K562 (cell line): Measurements from ENCODE around the gene GHRH. TPM values are rescaled to one million over a fixed set of nuclear protein-coding genes. Genes with fewer than 3 reads are reported as not detected.

Experiments
- ATAC-seq: fragments of 200-7000 bp; cut with Tn5 transposase; 3 replicates; pipeline ENCODE4 v1.9.1; 2020; ENCODE audit warnings: moderate library complexity
- BruUV-seq: library from RNA; stranded (reverse); fragments of 400-500 nt; replicated peaks from 2 replicates; lab custom pipeline; 2021; lab: Mats Ljungman, UMichigan
- CTCF ChIA-PET: fragments of 300-600 bp; formaldehyde crosslinking; extraction: SDS; loops from one replicate; lab custom pipeline; 2021; ENCODE audit warnings: low intra/inter-chr PET ratio; lab: Yijun Ruan, JAX
- POLR2A ChIA-PET: fragments of 300-600, 350-650 bp; sonication (Branson Sonifier 250); formaldehyde crosslinking; extraction: SDS; loops from one replicate; lab custom pipeline; 2021; ENCODE audit warnings: antibody characterized with exemption, inconsistent platforms; lab: Yijun Ruan, JAX
- DNase-seq, 4 experiments: peaks; one replicate each; pipeline versions ENCODE4 v3.0.0 to v3.0.0-alpha.2; 2011 to 2018; ENCODE audit warnings: low spot score in 3 of 4, mixed read lengths in 3 of 4; ENCODE audit errors: extremely low read depth in 1 of 4
- FAIRE-seq: peaks from 2 replicates; lab custom pipeline; 2011; peaks lifted over from hg19 to GRCh38; lab: Jason Lieb, UNC
- H2AFZ ChIP-seq: 2 replicates; pipeline ENCODE4 v1.6.0; 2011; ENCODE audit warnings: low read depth, low read length, control low read depth, inconsistent platforms
- H3K27ac ChIP-seq: fragments of 200-600 bp; 3 replicates; pipeline ENCODE4 v1.8.0; 2011; ENCODE audit warnings: low read depth, mild to moderate bottlenecking, control low read depth, inconsistent platforms, low read length, moderate library complexity, mixed read lengths; ENCODE audit errors: extremely low read depth
- H3K27me3 ChIP-seq, 2 experiments: fragments of 300-600 bp in 1 of 2; 2 replicates in 1 of 2; 3 replicates in 1 of 2; pipeline versions ENCODE4 v1.6.0 to v1.8.0; 2011; ENCODE audit warnings: inconsistent platforms in 2 of 2, low read length in 2 of 2, mild to moderate bottlenecking in 1 of 2, mixed read lengths in 1 of 2, moderate library complexity in 1 of 2; ENCODE audit not compliant: control insufficient read depth in 2 of 2, insufficient read depth in 2 of 2
- H3K36me3 ChIP-seq: fragments of 300-600 bp; 3 replicates; pipeline ENCODE4 v1.8.0; 2011; ENCODE audit warnings: mild to moderate bottlenecking, low read length, inconsistent platforms; ENCODE audit not compliant: control insufficient read depth, insufficient read depth
- H3K4me1 ChIP-seq, 2 experiments: fragments of 200-600 bp in 1 of 2; replicated peaks in 1 of 2; 2 replicates in 1 of 2; 3 replicates in 1 of 2; pipeline versions ENCODE4 v1.5.1 to v1.8.0; 2011; ENCODE audit warnings: inconsistent platforms in 2 of 2, low read length in 2 of 2, mild to moderate bottlenecking in 1 of 2, mixed read lengths in 1 of 2, moderate library complexity in 1 of 2; ENCODE audit not compliant: control insufficient read depth in 2 of 2, insufficient read depth in 2 of 2
- H3K4me2 ChIP-seq: 2 replicates; pipeline ENCODE4 v1.6.1; 2011; ENCODE audit warnings: low read length, control low read depth, inconsistent platforms, mixed read lengths; ENCODE audit not compliant: insufficient read depth
- H3K4me3 ChIP-seq: fragments of 200-600 bp; sonication (generic), shearing (Covaris generic); 2 replicates; pipeline ENCODE4 v1.5.1; 2016; ENCODE audit warnings: control low read depth, inconsistent platforms
- H3K79me2 ChIP-seq: fragments of 200-600 bp; 3 replicates; pipeline ENCODE4 v1.8.0; 2011; ENCODE audit warnings: low read length, inconsistent platforms; ENCODE audit not compliant: control insufficient read depth, insufficient read depth
- H3K9ac ChIP-seq, 2 experiments: 2 replicates each; pipeline versions ENCODE4 v1.6.0 to v1.6.1; 2011; ENCODE audit warnings: low read depth in 2 of 2, low read length in 2 of 2, control low read depth in 1 of 2, inconsistent platforms in 1 of 2, mild to moderate bottlenecking in 1 of 2, mixed read lengths in 1 of 2; ENCODE audit not compliant: insufficient read depth in 1 of 2
- H3K9me1 ChIP-seq: one replicate; pipeline ENCODE4 v1.6.0; 2011; ENCODE audit warnings: inconsistent platforms, mild to moderate bottlenecking, low read length, moderate library complexity; ENCODE audit not compliant: control insufficient read depth, insufficient read depth
- H3K9me3 ChIP-seq: replicated peaks from 2 replicates; pipeline ENCODE4 v1.5.1; 2011; ENCODE audit warnings: low read depth, low read length, inconsistent platforms; ENCODE audit not compliant: control insufficient read depth, insufficient read depth
- H4K20me1 ChIP-seq: replicated peaks from 2 replicates; pipeline ENCODE4 v1.6.1; 2011; ENCODE audit warnings: low read length, inconsistent platforms, mixed read lengths; ENCODE audit not compliant: control insufficient read depth, insufficient read depth
- BMI1 ChIP-seq: fragments of 150-350 bp; IDR thresholded peaks from 2 replicates; pipeline ENCODE4 v1.6.1; 2014; ENCODE audit warnings: low read length
- BRCA1 ChIP-seq, 2 experiments: fragments of 450-650 bp in 1 of 2; sonication (generic) in 1 of 2; formaldehyde crosslinking in 1 of 2; IDR thresholded peaks; 2 replicates each; pipeline versions ENCODE4 v1.5.0 to v1.6.1; 2017 to 2020; ENCODE audit warnings: mild to moderate bottlenecking in 1 of 2, missing genetic modification reagents in 1 of 2
- E2F5 ChIP-seq: sonication (generic); formaldehyde crosslinking; IDR thresholded peaks from 2 replicates; pipeline ENCODE4 v1.8.0; 2022; ENCODE audit warnings: mild to moderate bottlenecking, missing genetic modification reagents
- NFIC ChIP-seq: fragments of 450-650 bp; IDR thresholded peaks from 2 replicates; pipeline ENCODE4 v1.6.1; 2017; ENCODE audit warnings: mild to moderate bottlenecking, inconsistent platforms
- POLR3A ChIP-seq: IDR thresholded peaks from 2 replicates; pipeline ENCODE4 v1.6.1; 2011; ENCODE audit warnings: borderline replicate concordance, mild to moderate bottlenecking, moderate library complexity; ENCODE audit not compliant: insufficient read length, insufficient read depth; ENCODE audit errors: extremely low read depth
- TBL1XR1 ChIP-seq, 2 experiments: IDR thresholded peaks; 2 replicates each; pipeline ENCODE4 v1.6.1; 2012; ENCODE audit warnings: improper control_type of control experiment in 2 of 2, low read length in 2 of 2, mild to moderate bottlenecking in 1 of 2
- ZKSCAN1 ChIP-seq: fragments of 150-350 bp; IDR thresholded peaks from 2 replicates; pipeline ENCODE4 v1.6.1; 2016; ENCODE audit warnings: low read depth, low read length
- ZSCAN29 ChIP-seq: fragments of 450-650 bp; IDR thresholded peaks from 2 replicates; pipeline ENCODE4 v1.6.1; 2017
- WGBS: fragments of 100-300 bp; shearing (Covaris generic); methylation state at CpG from one replicate; pipeline ENCODE4 v1.1.6; 2016; ENCODE audit warnings: low coverage, mixed read lengths; ENCODE audit not compliant: insufficient coverage; ENCODE audit errors: missing lambda C conversion rate; 5-methylcytosine and 5-hydroxymethylcytosine counted together
- in situ Hi-C: fragments of 300-500 bp; cut with MboI; formaldehyde crosslinking; loops from 4 replicates; pipeline ENCODE4 v1.15.0; 2018; ENCODE audit warnings: inconsistent platforms, mixed read lengths
- intact Hi-C: fragments of 100-400 bp; cut with micrococcal nuclease; formaldehyde crosslinking; loops from 2 replicates; pipeline ENCODE4 v1.14.2; 2022
- polyA plus RNA-seq, 8 experiments: library from polyadenylated mRNA; depleted of rRNA in 4 of 8; stranded (reverse) in 5 of 8; unstranded in 3 of 8; fragments of >200 nt; fragmentation: Nextera tagmentation in 2 of 8; fragmentation: Illumina TruSeq in 1 of 8; extraction: Ambion mirVana in 2 of 8; extraction: Trizol in 1 of 8; gene quantifications; 2 replicates each; pipeline versions ENCODE4 v1.2.1 to v1.2.3, GENCODE V29; 2011 to 2014; ENCODE audit warnings: inconsistent platforms in 1 of 8, missing spikeins in 1 of 8
- total RNA-seq, 7 experiments: library from RNA; depleted of rRNA in 6 of 7; stranded (reverse); fragments of >200 nt in 6 of 7; fragmentation: Illumina TruSeq in 2 of 7; extraction: Trizol in 2 of 7; gene quantifications; 2 replicates each; pipeline versions ENCODE4 v1.2.1 to v1.2.3, GENCODE V29; 2011 to 2021; ENCODE audit warnings: low replicate concordance in 1 of 7
- TF ChIP-seq, protein P1 (sequence below): sonication (generic); formaldehyde crosslinking; IDR thresholded peaks from 2 replicates; pipeline ENCODE4 v1.8.0; 2022; ENCODE audit warnings: missing genetic modification reagents, mild to moderate bottlenecking, borderline replicate concordance
- TF ChIP-seq, protein P2 (sequence below): fragments of 450-650 bp; IDR thresholded peaks from 2 replicates; pipeline ENCODE4 v1.6.1; 2016

The GHRH gene
- total and polyA plus RNA-seq, 9 of the 15 experiments (the other 6 are each of a cell fraction or from before 2014, with no cell fraction given) = not detected

- in situ Hi-C loops = no loop called here
- intact Hi-C loops = no loop called here
These were observed 691 bp downstream of the GHRH start for GRCh38 chr20:37260923-37261322.

GRCh38 chr20:37259865-37260264 lies 1.7 kb downstream of the GHRH start:
- H2AFZ ChIP-seq = no peak overlapping the region
- no peaks in the 10 kb centered on the region for H3K9me3 ChIP-seq
- no peak for DNase-seq
- no peak for FAIRE-seq
- in situ Hi-C loops = loop anchor here (10.0 kb wide), 1 partner anchor 275 kb away; no protein-coding TSS in a partner anchor
- H3K9ac ChIP-seq = no peak overlapping the region
- no peaks in the 10 kb centered on the region for H3K36me3 ChIP-seq
- no peak for TF ChIP-seq ZSCAN29
- TF ChIP-seq BMI1 = no peak
- TF ChIP-seq TBL1XR1 (IDR thresholded peaks at IDR 0.05; ENCODE audit: low read length in 2 of 2) = no peak
- no peak for TF ChIP-seq POLR3A
- TF ChIP-seq E2F5 (CRISPR knock-in tag) = no peak
- TF ChIP-seq, protein P1, sequence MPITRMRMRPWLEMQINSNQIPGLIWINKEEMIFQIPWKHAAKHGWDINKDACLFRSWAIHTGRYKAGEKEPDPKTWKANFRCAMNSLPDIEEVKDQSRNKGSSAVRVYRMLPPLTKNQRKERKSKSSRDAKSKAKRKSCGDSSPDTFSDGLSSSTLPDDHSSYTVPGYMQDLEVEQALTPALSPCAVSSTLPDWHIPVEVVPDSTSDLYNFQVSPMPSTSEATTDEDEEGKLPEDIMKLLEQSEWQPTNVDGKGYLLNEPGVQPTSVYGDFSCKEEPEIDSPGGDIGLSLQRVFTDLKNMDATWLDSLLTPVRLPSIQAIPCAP = no peak
- TF ChIP-seq NFIC = no peak
- TF ChIP-seq BRCA1 (IDR thresholded peaks at IDR 0.05) = no peak
- TF ChIP-seq BRCA1 (CRISPR knock-in tag; IDR thresholded peaks at IDR 0.05) = no peak
- no peak overlapping the region for H3K4me2 ChIP-seq
- peaks cover 21 to 69% of the 10 kb centered on the region in 2 experiments for H3K27me3 ChIP-seq
- no peak overlapping the region for H3K27ac ChIP-seq
- ChIA-PET CTCF (interaction anchor here (0.7 kb wide), 1 partner anchor 1161 kb away, joined by 3 read pairs; no protein-coding TSS in a partner anchor), POLR2A (interaction anchor here (0.7 to 0.9 kb wide), 2 partner anchors 11 to 45 kb away, joined by 3 read pairs; no protein-coding TSS in a partner anchor)
- ATAC-seq = no peak
- 0% methylated on average over 3 of the region's 3 CpGs for WGBS
- H3K4me1 ChIP-seq = peaks cover 0 to 11% of the 10 kb centered on the region in 2 experiments; a peak in 1 of 5 replicates
- peaks cover 7% of the 10 kb centered on the region; the same call in 1 of the 2 replicates for H4K20me1 ChIP-seq
- H3K4me3 ChIP-seq = no peak overlapping the region
- H3K79me2 ChIP-seq = no peaks in the 10 kb centered on the region
- intact Hi-C loops = no loop called here
- no peaks in the 10 kb centered on the region for H3K9me1 ChIP-seq
- no TSS peak for BruUV-seq

More at GRCh38 chr20:37260923-37261322, 691 bp downstream of the GHRH start:
- ChIA-PET CTCF (no interaction called here), POLR2A (interaction anchor here (0.7 kb wide), 1 partner anchor 24 kb away, joined by 3 read pairs; no protein-coding TSS in a partner anchor)
- 12% methylated on average over 4 of the region's 4 CpGs for WGBS
- no peaks in the 10 kb centered on the region for H3K9me1 ChIP-seq
- H3K4me2 ChIP-seq = no peak overlapping the region
- H4K20me1 ChIP-seq = peaks cover 6% of the 10 kb centered on the region; the same call in 1 of the 2 replicates
- no peak overlapping the region for H3K27ac ChIP-seq
- H3K9me3 ChIP-seq = no peaks in the 10 kb centered on the region
- no peak overlapping the region for H2AFZ ChIP-seq
- H3K4me1 ChIP-seq = peaks cover 0 to 11% of the 10 kb centered on the region in 2 experiments; a peak in 1 of 5 replicates
- FAIRE-seq (no peak), DNase-seq (no peak), ATAC-seq (no peak)
- H3K9ac ChIP-seq = no peak overlapping the region
- H3K36me3 ChIP-seq = no peaks in the 10 kb centered on the region
- peaks cover 23 to 66% of the 10 kb centered on the region in 2 experiments for H3K27me3 ChIP-seq
- TF ChIP-seq ZKSCAN1 = no peak
- TF ChIP-seq, protein P2, sequence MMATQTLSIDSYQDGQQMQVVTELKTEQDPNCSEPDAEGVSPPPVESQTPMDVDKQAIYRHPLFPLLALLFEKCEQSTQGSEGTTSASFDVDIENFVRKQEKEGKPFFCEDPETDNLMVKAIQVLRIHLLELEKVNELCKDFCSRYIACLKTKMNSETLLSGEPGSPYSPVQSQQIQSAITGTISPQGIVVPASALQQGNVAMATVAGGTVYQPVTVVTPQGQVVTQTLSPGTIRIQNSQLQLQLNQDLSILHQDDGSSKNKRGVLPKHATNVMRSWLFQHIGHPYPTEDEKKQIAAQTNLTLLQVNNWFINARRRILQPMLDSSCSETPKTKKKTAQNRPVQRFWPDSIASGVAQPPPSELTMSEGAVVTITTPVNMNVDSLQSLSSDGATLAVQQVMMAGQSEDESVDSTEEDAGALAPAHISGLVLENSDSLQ = peak; percentile 59; the same call in 1 of the 2 replicates
- H3K79me2 ChIP-seq = no peaks in the 10 kb centered on the region
- no peak overlapping the region for H3K4me3 ChIP-seq
- BruUV-seq = no TSS peak
